ENCODE data around the gene TMEM184C.
A peak's percentile ranks its signal among the peaks of the same experiment; 100 is the strongest.

Gene TMEM184C

GRCh38 chr4:147599769-147600168 lies 17.4 kb upstream of the TMEM184C start:
- Mint-ChIP-seq H3K27ac (no peak overlapping the region), H3K36me3 (ENCODE audit: low read depth) (no peaks in the 10 kb centered on the region), H3K4me3 (no peak overlapping the region), H3K4me1 (peaks cover 4% of the 10 kb centered on the region), H3K27me3 (ENCODE audit: low read depth, poor library complexity) (peaks cover 6% of the 10 kb centered on the region), H3K9me3 (no peaks in the 10 kb centered on the region)
- TF ChIP-seq CTCF (IDR thresholded peaks at IDR 0.05) = no peak
- DNase-seq = no peak

DNA sequence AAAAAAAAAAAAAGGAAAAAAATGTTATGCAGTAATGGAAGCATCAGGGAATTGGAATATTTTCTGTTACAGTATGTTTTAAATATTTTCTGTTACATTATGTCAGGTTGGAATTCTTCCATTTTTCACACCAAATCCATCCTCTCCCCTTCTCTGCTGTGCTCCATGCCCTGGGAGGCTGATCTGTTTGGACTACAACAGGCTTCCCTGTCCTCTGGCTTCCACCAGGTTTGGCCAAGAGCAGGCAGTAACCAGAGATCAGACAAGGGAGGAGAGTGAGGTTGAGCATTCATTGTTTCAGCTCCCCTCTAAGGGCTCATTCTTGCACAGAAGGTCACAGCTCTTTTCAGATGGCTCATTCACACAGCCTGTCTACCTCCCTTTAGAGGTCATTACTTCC lies 11.7 kb upstream of the TMEM184C start:
- no peak for DNase-seq
- H3K9me3 Mint-ChIP-seq = no peaks in the 10 kb centered on the region
- H3K27ac Mint-ChIP-seq = no peak overlapping the region
- TF ChIP-seq CTCF (IDR thresholded peaks at IDR 0.05) = no peak
- H3K4me3 Mint-ChIP-seq = no peak overlapping the region
- H3K27me3 Mint-ChIP-seq (ENCODE audit: low read depth, poor library complexity) = peaks cover 7% of the 10 kb centered on the region
- no peaks in the 10 kb centered on the region for H3K36me3 Mint-ChIP-seq (ENCODE audit: low read depth)
- no peaks in the 10 kb centered on the region for H3K4me1 Mint-ChIP-seq

GRCh38 chr4:147607471-147607870 lies 9.7 kb upstream of the TMEM184C start:
- H3K9me3 Mint-ChIP-seq = no peaks in the 10 kb centered on the region
- no peaks in the 10 kb centered on the region for H3K36me3 Mint-ChIP-seq (ENCODE audit: low read depth)

DNA sequence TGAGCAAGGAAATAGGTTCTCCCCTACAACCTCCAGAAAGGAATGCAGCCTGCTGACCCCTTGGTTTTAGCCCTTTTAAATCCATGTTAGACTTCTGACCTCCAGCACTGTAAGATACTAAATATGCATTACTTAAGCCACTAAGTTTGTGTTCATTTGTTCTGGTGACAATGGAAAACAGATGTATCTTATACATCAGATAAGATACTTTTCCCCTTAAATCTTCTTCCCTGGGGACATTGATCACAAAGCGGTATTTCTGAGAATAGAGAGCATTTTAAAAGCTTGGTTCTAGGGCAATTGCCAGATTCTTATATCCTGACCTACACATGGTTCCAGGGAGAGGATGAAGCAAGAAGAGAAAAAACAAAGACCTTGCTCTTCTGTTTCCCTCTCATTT lies 6.5 kb upstream of the TMEM184C start:
- no peak for DNase-seq
- Mint-ChIP-seq H3K27me3 (ENCODE audit: low read depth, poor library complexity) (peaks cover 19% of the 10 kb centered on the region), H3K4me1 (no peaks in the 10 kb centered on the region), H3K36me3 (ENCODE audit: low read depth) (no peaks in the 10 kb centered on the region), H3K27ac (no peak overlapping the region), H3K9me3 (no peaks in the 10 kb centered on the region), H3K4me3 (no peak overlapping the region)
- no peak for TF ChIP-seq CTCF (IDR thresholded peaks at IDR 0.05)

More at GRCh38 chr4:147607471-147607870, 9.7 kb upstream of the TMEM184C start:
- no peak for TF ChIP-seq CTCF (IDR thresholded peaks at IDR 0.05)
- no peak overlapping the region for H3K27ac Mint-ChIP-seq
- no peaks in the 10 kb centered on the region for H3K4me1 Mint-ChIP-seq
- DNase-seq = no peak
- H3K4me3 Mint-ChIP-seq = no peak overlapping the region
- H3K27me3 Mint-ChIP-seq (ENCODE audit: low read depth, poor library complexity) = peaks cover 10% of the 10 kb centered on the region

DNA sequence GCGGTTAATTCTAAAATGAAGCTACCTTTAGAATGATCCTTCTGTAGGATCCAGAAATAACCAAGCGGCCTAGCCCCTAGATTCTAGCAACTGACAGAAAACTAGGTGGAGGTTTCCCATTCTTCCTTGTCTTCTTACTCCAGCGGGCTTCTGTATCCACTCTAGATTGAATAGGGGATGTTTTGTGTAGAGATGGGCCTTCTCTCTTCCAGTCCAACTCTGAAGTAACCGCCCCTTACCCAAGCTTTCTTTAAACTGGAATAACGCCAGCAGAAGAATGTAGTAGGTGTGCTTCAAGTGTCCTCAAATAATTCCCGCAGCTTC lies 386 bp upstream of the TMEM184C start:
- Mint-ChIP-seq H3K4me1 (peaks cover 35% of the 10 kb centered on the region), H3K4me3 (peak overlapping the region; percentile 99), H3K27me3 (ENCODE audit: low read depth, poor library complexity) (peaks cover 16% of the 10 kb centered on the region), H3K27ac (no peak overlapping the region), H3K9me3 (no peaks in the 10 kb centered on the region), H3K36me3 (ENCODE audit: low read depth) (peaks cover 17% of the 10 kb centered on the region)
- no peak for TF ChIP-seq CTCF (IDR thresholded peaks at IDR 0.05)
- no peak for DNase-seq

- H3K4me3 Mint-ChIP-seq = peak overlapping the region; percentile 99
These were observed 869 bp downstream of the TMEM184C start for GRCh38 chr4:147617841-147618691.

More at GRCh38 chr4:147617841-147618691, 869 bp downstream of the TMEM184C start:
- no peaks in the 10 kb centered on the region for H3K9me3 Mint-ChIP-seq
- peak overlapping the region; percentile 96 for H3K27ac Mint-ChIP-seq
- peaks cover 38% of the 10 kb centered on the region for H3K4me1 Mint-ChIP-seq
- H3K27me3 Mint-ChIP-seq (ENCODE audit: low read depth, poor library complexity) = peaks cover 16% of the 10 kb centered on the region
- no peak for TF ChIP-seq CTCF (IDR thresholded peaks at IDR 0.05)
- DNase-seq = no peak
- H3K36me3 Mint-ChIP-seq (ENCODE audit: low read depth) = peaks cover 22% of the 10 kb centered on the region
